ENCODE data around the gene RASA3. TPM values are rescaled to one million over a fixed set of nuclear protein-coding genes. Genes with fewer than 3 reads are reported as not detected.
A peak's percentile ranks its signal among the peaks of the same experiment; 100 is the strongest.

RASA3 gene
- total RNA-seq, 2 donors from 2014 or later: 4.4 to 7.2 TPM

GRCh38 chr13:114057166-114058050 is 75.0 kb downstream of the RASA3 start:
- H3K36me3 ChIP-seq: no peaks in the 10 kb centered on the region
- H3K4me1 ChIP-seq: peaks cover 3% of the 10 kb centered on the region
- H3K27ac ChIP-seq: no peak overlapping the region
- intact Hi-C loops (cut with DNase I): no loop called here
- DNase-seq: no peak
- H3K9me3 ChIP-seq: no peaks in the 10 kb centered on the region
- H3K27me3 ChIP-seq: no peaks in the 10 kb centered on the region
- no peak overlapping the region for H3K4me3 ChIP-seq
- peak overlapping the region in 1 of 2 donors; percentile 19 for H3K9ac ChIP-seq (ENCODE audit: low read depth in 2 of 2, low read length in 2 of 2)
- no peak for TF ChIP-seq CTCF (IDR thresholded peaks at IDR 0.05)

GRCh38 chr13:114056205-114057013 is 76.0 kb downstream of the RASA3 start:
- Histone ChIP-seq H3K27ac (no peak overlapping the region), H3K9ac (ENCODE audit: low read depth in 2 of 2, low read length in 2 of 2) (no peak overlapping the region)

GRCh38 chr13:114055766-114056165 is 76.7 kb downstream of the RASA3 start:
- no peak for DNase-seq

More at GRCh38 chr13:114056205-114057013, 76.0 kb downstream of the RASA3 start:
- no peak for TF ChIP-seq CTCF (IDR thresholded peaks at IDR 0.05)
- DNase-seq: no peak
- no peaks in the 10 kb centered on the region for H3K27me3 ChIP-seq
- no peaks in the 10 kb centered on the region for H3K9me3 ChIP-seq
- no peak overlapping the region for H3K4me3 ChIP-seq
- H3K36me3 ChIP-seq: no peaks in the 10 kb centered on the region
- intact Hi-C loops (cut with DNase I): no loop called here
- peaks cover 3% of the 10 kb centered on the region for H3K4me1 ChIP-seq

GRCh38 chr13:114054830-114055439 is 77.5 kb downstream of the RASA3 start:
- H3K4me3 ChIP-seq: no peak overlapping the region
- no peak overlapping the region for H3K9ac ChIP-seq (ENCODE audit: low read depth in 2 of 2, low read length in 2 of 2)
- H3K27ac ChIP-seq: no peak overlapping the region
- intact Hi-C loops (cut with DNase I): no loop called here
- no peak for TF ChIP-seq CTCF (IDR thresholded peaks at IDR 0.05)
- H3K27me3 ChIP-seq: no peaks in the 10 kb centered on the region
- H3K4me1 ChIP-seq: peaks cover 3% of the 10 kb centered on the region
- DNase-seq: no peak
- no peaks in the 10 kb centered on the region for H3K9me3 ChIP-seq
- no peaks in the 10 kb centered on the region for H3K36me3 ChIP-seq

More at GRCh38 chr13:114055766-114056165, 76.7 kb downstream of the RASA3 start:
- no peak for TF ChIP-seq CTCF (IDR thresholded peaks at IDR 0.05)
- H3K27ac ChIP-seq: no peak overlapping the region
- peaks cover 3% of the 10 kb centered on the region for H3K4me1 ChIP-seq
- no peaks in the 10 kb centered on the region for H3K9me3 ChIP-seq
- intact Hi-C loops (cut with DNase I): no loop called here
- no peak overlapping the region for H3K9ac ChIP-seq (ENCODE audit: low read depth in 2 of 2, low read length in 2 of 2)
- H3K36me3 ChIP-seq: no peaks in the 10 kb centered on the region
- no peak overlapping the region for H3K4me3 ChIP-seq
- H3K27me3 ChIP-seq: no peaks in the 10 kb centered on the region

- H3K9ac ChIP-seq (ENCODE audit: low read depth in 2 of 2, low read length in 2 of 2): no peak overlapping the region
- no peak overlapping the region for H3K4me3 ChIP-seq
- DNase-seq: no peak
- no peaks in the 10 kb centered on the region for H3K27me3 ChIP-seq
- peaks cover 6% of the 10 kb centered on the region for H3K4me1 ChIP-seq
- TF ChIP-seq CTCF (IDR thresholded peaks at IDR 0.05): no peak
- intact Hi-C loops (cut with DNase I): no loop called here
- no peak overlapping the region for H3K27ac ChIP-seq
- no peaks in the 10 kb centered on the region for H3K36me3 ChIP-seq
- H3K9me3 ChIP-seq: no peaks in the 10 kb centered on the region
Observed at GRCh38 chr13:114054264-114054663, 78.2 kb downstream of the RASA3 start.

All from colonic mucosa (tissue), 4 donors.